IPS-20b (cell line): ENCODE results near the gene CHM.

Source experiments
- H3K27ac ChIP-seq: one replicate; pipeline ENCODE4 v1.5.1; 2013; ENCODE audit warnings: low read length
- H3K27me3 ChIP-seq: 2 replicates; pipeline ENCODE4 v1.6.1; 2013; ENCODE audit warnings: mild to moderate bottlenecking, low read length, inconsistent platforms; ENCODE audit not compliant: insufficient read depth
- H3K36me3 ChIP-seq: 2 replicates; pipeline ENCODE4 v1.6.1; 2013; ENCODE audit warnings: low read depth, mild to moderate bottlenecking, inconsistent platforms, low read length, moderate library complexity; ENCODE audit not compliant: insufficient read depth
- H3K4me1 ChIP-seq: 2 replicates; pipeline ENCODE4 v1.6.1; 2013; ENCODE audit warnings: mild to moderate bottlenecking, control low read depth, inconsistent platforms, low read length, moderate library complexity; ENCODE audit not compliant: insufficient read depth
- H3K4me3 ChIP-seq: 2 replicates; pipeline ENCODE4 v1.5.1; 2013; ENCODE audit warnings: mild to moderate bottlenecking, low read length, inconsistent platforms
- H3K9ac ChIP-seq: 2 replicates; pipeline ENCODE4 v1.6.1; 2013; ENCODE audit warnings: low read depth, mild to moderate bottlenecking, inconsistent platforms, low read length, moderate library complexity
- H3K9me3 ChIP-seq: 2 replicates; pipeline ENCODE4 v1.6.1; 2013; ENCODE audit warnings: mild to moderate bottlenecking, low read depth, low read length, inconsistent platforms; ENCODE audit not compliant: insufficient read depth

CHM gene

GRCh38 chrX:85903692-85904471 is 143.5 kb downstream of the CHM start:
- Histone ChIP-seq H3K27ac (no peak overlapping the region), H3K9me3 (no peaks in the 10 kb centered on the region), H3K4me1 (peaks cover 3% of the 10 kb centered on the region; the same call in 1 of the 2 replicates), H3K27me3 (no peaks in the 10 kb centered on the region), H3K36me3 (no peaks in the 10 kb centered on the region), H3K4me3 (no peak overlapping the region), H3K9ac (no peak overlapping the region)

- Histone ChIP-seq H3K4me1 (no peaks in the 10 kb centered on the region), H3K36me3 (peaks cover 12% of the 10 kb centered on the region), H3K4me3 (no peak overlapping the region), H3K27me3 (no peaks in the 10 kb centered on the region), H3K27ac (no peak overlapping the region), H3K9ac (no peak overlapping the region), H3K9me3 (no peaks in the 10 kb centered on the region)
These were observed 149.8 kb downstream of the CHM start for GRCh38 chrX:85897362-85898126.

- Histone ChIP-seq H3K9me3 (no peaks in the 10 kb centered on the region), H3K36me3 (no peaks in the 10 kb centered on the region), H3K4me3 (no peak overlapping the region), H3K27me3 (no peaks in the 10 kb centered on the region), H3K4me1 (no peaks in the 10 kb centered on the region), H3K27ac (no peak overlapping the region), H3K9ac (no peak overlapping the region)
These were observed 164.8 kb downstream of the CHM start for GRCh38 chrX:85882601-85883000.

- no peaks in the 10 kb centered on the region for H3K27me3 ChIP-seq
- no peak overlapping the region for H3K4me3 ChIP-seq
- H3K9ac ChIP-seq: no peak overlapping the region
- H3K27ac ChIP-seq: no peak overlapping the region
- no peaks in the 10 kb centered on the region for H3K9me3 ChIP-seq
- H3K36me3 ChIP-seq: peaks cover 6% of the 10 kb centered on the region; the same call in 1 of the 2 replicates
- H3K4me1 ChIP-seq: no peaks in the 10 kb centered on the region
These were observed 176.8 kb downstream of the CHM start for GRCh38 chrX:85870585-85870984.

GRCh38 chrX:85865324-85865723 is 182.0 kb downstream of the CHM start:
- no peak overlapping the region for H3K9ac ChIP-seq
- peaks cover 12% of the 10 kb centered on the region for H3K36me3 ChIP-seq
- no peaks in the 10 kb centered on the region for H3K27me3 ChIP-seq
- H3K27ac ChIP-seq: no peak overlapping the region
- H3K9me3 ChIP-seq: no peaks in the 10 kb centered on the region
- no peak overlapping the region for H3K4me3 ChIP-seq
- H3K4me1 ChIP-seq: no peaks in the 10 kb centered on the region

- Histone ChIP-seq H3K36me3 (peaks cover 11% of the 10 kb centered on the region), H3K9me3 (no peaks in the 10 kb centered on the region), H3K4me1 (no peaks in the 10 kb centered on the region), H3K9ac (no peak overlapping the region), H3K27ac (no peak overlapping the region), H3K4me3 (no peak overlapping the region), H3K27me3 (no peaks in the 10 kb centered on the region)
These were observed 187.9 kb downstream of the CHM start for GRCh38 chrX:85859426-85859825.

GRCh38 chrX:85851418-85851817 is 195.9 kb downstream of the CHM start:
- no peak overlapping the region for H3K9ac ChIP-seq
- no peaks in the 10 kb centered on the region for H3K4me1 ChIP-seq
- no peak overlapping the region for H3K4me3 ChIP-seq
- H3K27ac ChIP-seq: no peak overlapping the region
- H3K27me3 ChIP-seq: no peaks in the 10 kb centered on the region
- H3K36me3 ChIP-seq: no peaks in the 10 kb centered on the region
- H3K9me3 ChIP-seq: no peaks in the 10 kb centered on the region

- no peaks in the 10 kb centered on the region for H3K36me3 ChIP-seq
- H3K27ac ChIP-seq: no peak overlapping the region
- H3K4me3 ChIP-seq: no peak overlapping the region
- H3K27me3 ChIP-seq: no peaks in the 10 kb centered on the region
- H3K4me1 ChIP-seq: no peaks in the 10 kb centered on the region
- H3K9ac ChIP-seq: no peak overlapping the region
- no peaks in the 10 kb centered on the region for H3K9me3 ChIP-seq
These were observed 210.5 kb downstream of the CHM start for GRCh38 chrX:85836868-85837267.

- Histone ChIP-seq H3K27me3 (no peaks in the 10 kb centered on the region), H3K27ac (no peak overlapping the region), H3K9me3 (no peaks in the 10 kb centered on the region), H3K4me3 (no peak overlapping the region), H3K36me3 (no peaks in the 10 kb centered on the region), H3K4me1 (no peaks in the 10 kb centered on the region), H3K9ac (no peak overlapping the region)
These were observed 218.6 kb downstream of the CHM start for GRCh38 chrX:85828771-85829170.

- no peaks in the 10 kb centered on the region for H3K4me1 ChIP-seq
- no peak overlapping the region for H3K27ac ChIP-seq
- H3K27me3 ChIP-seq: no peaks in the 10 kb centered on the region
- H3K4me3 ChIP-seq: no peak overlapping the region
- H3K9me3 ChIP-seq: peaks cover 14% of the 10 kb centered on the region
- no peak overlapping the region for H3K9ac ChIP-seq
- H3K36me3 ChIP-seq: no peaks in the 10 kb centered on the region
These were observed 232.1 kb downstream of the CHM start for GRCh38 chrX:85815203-85815751.
